GM21447 (cell line): ENCODE results near the gene ADCY7.

Source experiments
- ATAC-seq: cut with Tn5 transposase; IDR thresholded peaks from one replicate; pipeline ENCODE4 v1.9.1; 2021; ENCODE audit not compliant: unreplicated experiment

ADCY7 gene

GRCh38 chr16:50265716-50266336 lies 525 bp upstream of the ADCY7 start:
- no peak for ATAC-seq

- no peak for ATAC-seq
These were observed 840 bp downstream of the ADCY7 start for GRCh38 chr16:50267151-50267631.

GRCh38 chr16:50267651-50268050 lies 1.3 kb downstream of the ADCY7 start:
- no peak for ATAC-seq

- ATAC-seq, result no peak
These were observed 2.0 kb downstream of the ADCY7 start for GRCh38 chr16:50268352-50268751.

- ATAC-seq, result no peak
These were observed 2.8 kb downstream of the ADCY7 start for GRCh38 chr16:50269061-50269705.

GRCh38 chr16:50269769-50270509 lies 3.6 kb downstream of the ADCY7 start:
- ATAC-seq, result no peak

GRCh38 chr16:50270510-50271147 lies 4.3 kb downstream of the ADCY7 start:
- no peak for ATAC-seq

GRCh38 chr16:50271148-50272041 lies 5.0 kb downstream of the ADCY7 start:
- no peak for ATAC-seq

GRCh38 chr16:50272111-50272571 lies 5.8 kb downstream of the ADCY7 start:
- ATAC-seq, result no peak

GRCh38 chr16:50272687-50273381 lies 6.5 kb downstream of the ADCY7 start:
- ATAC-seq, result no peak

- no peak for ATAC-seq
These were observed 7.0 kb downstream of the ADCY7 start for GRCh38 chr16:50273382-50273690.

- peak; percentile 75 for ATAC-seq
These were observed 7.6 kb downstream of the ADCY7 start for GRCh38 chr16:50273888-50274325.

GRCh38 chr16:50274326-50275097 lies 8.2 kb downstream of the ADCY7 start:
- peak; percentile 40 for ATAC-seq

GRCh38 chr16:50275098-50275415 lies 8.7 kb downstream of the ADCY7 start:
- ATAC-seq, result no peak

- ATAC-seq, result no peak
These were observed 9.3 kb downstream of the ADCY7 start for GRCh38 chr16:50275428-50276325.

GRCh38 chr16:50276326-50276640 lies 9.9 kb downstream of the ADCY7 start:
- no peak for ATAC-seq

GRCh38 chr16:50276801-50277555 lies 10.6 kb downstream of the ADCY7 start:
- ATAC-seq, result no peak

GRCh38 chr16:50278251-50278650 lies 11.9 kb downstream of the ADCY7 start:
- no peak for ATAC-seq
